Suprapubic skin (tissue), 4 donors: ENCODE results near the gene TMTC2.

ENCODE experiments used
- CTCF ChIP-seq, 2 donors: fragments of 200-600 bp in 1 of 2; fragments of 450-650 bp in 1 of 2; sonication (generic) in 1 of 2; IDR thresholded peaks; one replicate each; pipeline ENCODE4 v1.5.1; 2016 to 2019; ENCODE audit warnings: antibody characterized with exemption in 2 of 2, mild to moderate bottlenecking in 1 of 2, moderate library complexity in 1 of 2
- EP300 ChIP-seq: sonication (generic); formaldehyde crosslinking; IDR thresholded peaks from one replicate; pipeline ENCODE4 v1.6.1; 2017; ENCODE audit warnings: antibody characterized with exemption
- POLR2A ChIP-seq, 2 donors: fragments of 450-650 bp; IDR thresholded peaks; one replicate each; pipeline ENCODE4 v1.6.1; 2017; ENCODE audit warnings: antibody characterized with exemption in 2 of 2, mild to moderate bottlenecking in 2 of 2, moderate library complexity in 2 of 2
- POLR2AphosphoS5 ChIP-seq, 3 donors: sonication (generic); formaldehyde crosslinking; IDR thresholded peaks; one replicate each; pipeline ENCODE4 v1.6.1; 2017; ENCODE audit warnings: antibody characterized with exemption in 3 of 3

GRCh38 chr12:82923935-82924334 lies 237.2 kb downstream of the TMTC2 start:
- no peak for TF ChIP-seq CTCF (IDR thresholded peaks at IDR 0.05)
- no peak for TF ChIP-seq POLR2A (IDR thresholded peaks at IDR 0.05)
- TF ChIP-seq EP300: no peak
- no peak for TF ChIP-seq POLR2AphosphoS5 (IDR thresholded peaks at IDR 0.05)
